HCT116 (cell line): ENCODE measurements around the gene TMEM260.

Experiments
- EZH2 ChIP-seq: fragments of 200-600 bp; sonication (generic); IDR thresholded peaks from 2 replicates; pipeline ENCODE4 v1.6.1; 2017; ENCODE audit warnings: antibody characterized with exemption, mixed run types
- EZH2phosphoT487 ChIP-seq: fragments of 200-600 bp; IDR thresholded peaks from 2 replicates; pipeline ENCODE4 v1.6.1; 2018; ENCODE audit warnings: antibody characterized with exemption, borderline replicate concordance
- JUND ChIP-seq: IDR thresholded peaks from 2 replicates; pipeline ENCODE4 v1.6.1; 2012
- POLR2A ChIP-seq: IDR thresholded peaks from 2 replicates; pipeline ENCODE4 v1.7.0; 2011; ENCODE audit warnings: borderline replicate concordance; ENCODE audit not compliant: insufficient read depth, insufficient read length; ENCODE audit errors: extremely low read depth
- POLR2AphosphoS5 ChIP-seq: IDR thresholded peaks from 2 replicates; pipeline ENCODE4 v1.6.1; 2011; ENCODE audit warnings: mild to moderate bottlenecking, low read depth, low read length, moderate library complexity
- SIN3A ChIP-seq: IDR thresholded peaks from 2 replicates; pipeline ENCODE4 v1.6.1; 2012; ENCODE audit warnings: low read depth
- ZFX ChIP-seq: fragments of 450-650 bp; IDR thresholded peaks from 2 replicates; pipeline ENCODE4 v1.6.1; 2017
- ZNF274 ChIP-seq: fragments of 200-500 bp; sonication (Bioruptor generic); IDR thresholded peaks from 2 replicates; pipeline ENCODE4 v1.6.1; 2014; ENCODE audit warnings: mild to moderate bottlenecking, low read depth, low read length, inconsistent platforms
- TF ChIP-seq, protein P1 (sequence below), 3 experiments: fragments of 200-600 bp in 1 of 3; sonication (generic) in 1 of 3; IDR thresholded peaks in 2 of 3; conservative IDR thresholded peaks in 1 of 3; 2 replicates each; pipeline ENCODE4 v1.5.1; 2012 to 2017; ENCODE audit warnings: low read depth in 2 of 3, low read length in 2 of 3, antibody characterized with exemption in 1 of 3, borderline replicate concordance in 1 of 3, control low read depth in 1 of 3, mild to moderate bottlenecking in 1 of 3, mixed read lengths in 1 of 3, mixed run types in 1 of 3, moderate library complexity in 1 of 3; ENCODE audit not compliant: insufficient read depth in 1 of 3
- TF ChIP-seq, protein P2 (sequence below): IDR thresholded peaks from 2 replicates; pipeline ENCODE4 v1.6.1; 2012
- TF ChIP-seq, protein P3 (sequence below): IDR thresholded peaks from 2 replicates; pipeline ENCODE4 v1.6.1; 2012
- TF ChIP-seq, protein P4 (sequence below): IDR thresholded peaks from 2 replicates; pipeline ENCODE4 v1.6.1; 2012; ENCODE audit warnings: low read depth

DNA sequence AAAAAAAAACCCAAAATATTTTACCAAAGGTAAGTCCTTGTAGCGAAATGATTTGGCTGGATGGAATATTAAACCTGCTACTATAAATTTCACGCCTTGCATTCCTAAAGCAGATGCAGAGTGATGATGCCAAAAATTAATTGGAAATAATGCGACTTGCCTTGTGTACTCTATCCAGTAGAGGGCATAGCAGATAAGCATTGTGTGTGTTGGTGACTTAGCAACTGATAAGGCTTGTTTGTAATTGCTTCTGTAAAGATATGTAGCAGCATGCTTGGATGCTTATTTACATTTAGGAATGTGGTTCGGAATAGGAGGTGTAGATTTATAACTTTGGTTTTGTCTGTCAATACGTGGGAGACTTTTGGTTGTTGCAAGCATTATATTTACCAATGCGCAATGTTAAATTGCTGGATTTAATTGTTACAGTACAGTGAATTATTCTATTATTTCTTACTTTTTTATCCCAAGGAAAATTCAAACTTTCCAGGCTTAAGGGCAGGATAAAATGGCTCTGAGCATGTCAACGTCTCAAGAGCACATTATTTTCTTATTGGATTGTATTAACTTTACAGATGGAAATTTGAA is 80.5 kb downstream of the TMEM260 start:
- no peak for TF ChIP-seq JUND
- no peak for TF ChIP-seq ZFX
- TF ChIP-seq, protein P1, sequence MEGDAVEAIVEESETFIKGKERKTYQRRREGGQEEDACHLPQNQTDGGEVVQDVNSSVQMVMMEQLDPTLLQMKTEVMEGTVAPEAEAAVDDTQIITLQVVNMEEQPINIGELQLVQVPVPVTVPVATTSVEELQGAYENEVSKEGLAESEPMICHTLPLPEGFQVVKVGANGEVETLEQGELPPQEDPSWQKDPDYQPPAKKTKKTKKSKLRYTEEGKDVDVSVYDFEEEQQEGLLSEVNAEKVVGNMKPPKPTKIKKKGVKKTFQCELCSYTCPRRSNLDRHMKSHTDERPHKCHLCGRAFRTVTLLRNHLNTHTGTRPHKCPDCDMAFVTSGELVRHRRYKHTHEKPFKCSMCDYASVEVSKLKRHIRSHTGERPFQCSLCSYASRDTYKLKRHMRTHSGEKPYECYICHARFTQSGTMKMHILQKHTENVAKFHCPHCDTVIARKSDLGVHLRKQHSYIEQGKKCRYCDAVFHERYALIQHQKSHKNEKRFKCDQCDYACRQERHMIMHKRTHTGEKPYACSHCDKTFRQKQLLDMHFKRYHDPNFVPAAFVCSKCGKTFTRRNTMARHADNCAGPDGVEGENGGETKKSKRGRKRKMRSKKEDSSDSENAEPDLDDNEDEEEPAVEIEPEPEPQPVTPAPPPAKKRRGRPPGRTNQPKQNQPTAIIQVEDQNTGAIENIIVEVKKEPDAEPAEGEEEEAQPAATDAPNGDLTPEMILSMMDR (IDR thresholded peaks at IDR 0.05 in 2 of 3, conservative IDR thresholded peaks at IDR 0.05 in 1 of 3; ENCODE audit: borderline replicate concordance in 1 of 3, insufficient read depth in 1 of 3, low read depth in 2 of 3, low read length in 2 of 3), result peak; percentile 59 to 80 (median 70)
- TF ChIP-seq, protein P2, sequence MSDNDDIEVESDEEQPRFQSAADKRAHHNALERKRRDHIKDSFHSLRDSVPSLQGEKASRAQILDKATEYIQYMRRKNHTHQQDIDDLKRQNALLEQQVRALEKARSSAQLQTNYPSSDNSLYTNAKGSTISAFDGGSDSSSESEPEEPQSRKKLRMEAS, result no peak
- TF ChIP-seq, protein P3, sequence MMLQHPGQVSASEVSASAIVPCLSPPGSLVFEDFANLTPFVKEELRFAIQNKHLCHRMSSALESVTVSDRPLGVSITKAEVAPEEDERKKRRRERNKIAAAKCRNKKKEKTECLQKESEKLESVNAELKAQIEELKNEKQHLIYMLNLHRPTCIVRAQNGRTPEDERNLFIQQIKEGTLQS, result no peak
- no peak for TF ChIP-seq ZNF274
- TF ChIP-seq, protein P4, sequence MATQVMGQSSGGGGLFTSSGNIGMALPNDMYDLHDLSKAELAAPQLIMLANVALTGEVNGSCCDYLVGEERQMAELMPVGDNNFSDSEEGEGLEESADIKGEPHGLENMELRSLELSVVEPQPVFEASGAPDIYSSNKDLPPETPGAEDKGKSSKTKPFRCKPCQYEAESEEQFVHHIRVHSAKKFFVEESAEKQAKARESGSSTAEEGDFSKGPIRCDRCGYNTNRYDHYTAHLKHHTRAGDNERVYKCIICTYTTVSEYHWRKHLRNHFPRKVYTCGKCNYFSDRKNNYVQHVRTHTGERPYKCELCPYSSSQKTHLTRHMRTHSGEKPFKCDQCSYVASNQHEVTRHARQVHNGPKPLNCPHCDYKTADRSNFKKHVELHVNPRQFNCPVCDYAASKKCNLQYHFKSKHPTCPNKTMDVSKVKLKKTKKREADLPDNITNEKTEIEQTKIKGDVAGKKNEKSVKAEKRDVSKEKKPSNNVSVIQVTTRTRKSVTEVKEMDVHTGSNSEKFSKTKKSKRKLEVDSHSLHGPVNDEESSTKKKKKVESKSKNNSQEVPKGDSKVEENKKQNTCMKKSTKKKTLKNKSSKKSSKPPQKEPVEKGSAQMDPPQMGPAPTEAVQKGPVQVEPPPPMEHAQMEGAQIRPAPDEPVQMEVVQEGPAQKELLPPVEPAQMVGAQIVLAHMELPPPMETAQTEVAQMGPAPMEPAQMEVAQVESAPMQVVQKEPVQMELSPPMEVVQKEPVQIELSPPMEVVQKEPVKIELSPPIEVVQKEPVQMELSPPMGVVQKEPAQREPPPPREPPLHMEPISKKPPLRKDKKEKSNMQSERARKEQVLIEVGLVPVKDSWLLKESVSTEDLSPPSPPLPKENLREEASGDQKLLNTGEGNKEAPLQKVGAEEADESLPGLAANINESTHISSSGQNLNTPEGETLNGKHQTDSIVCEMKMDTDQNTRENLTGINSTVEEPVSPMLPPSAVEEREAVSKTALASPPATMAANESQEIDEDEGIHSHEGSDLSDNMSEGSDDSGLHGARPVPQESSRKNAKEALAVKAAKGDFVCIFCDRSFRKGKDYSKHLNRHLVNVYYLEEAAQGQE, result no peak
- TF ChIP-seq POLR2AphosphoS5, result no peak
- no peak for TF ChIP-seq EZH2
- TF ChIP-seq POLR2A, result no peak
- TF ChIP-seq SIN3A, result no peak
- TF ChIP-seq EZH2phosphoT487, result no peak
